Measurements from ENCODE around the gene ABLIM2.
"Not testable (repeated sequence)": the region's sequence is repeated elsewhere in the genome, so short reads cannot be mapped to it uniquely, and the experiment has no call there.

The ABLIM2 gene

DNA sequence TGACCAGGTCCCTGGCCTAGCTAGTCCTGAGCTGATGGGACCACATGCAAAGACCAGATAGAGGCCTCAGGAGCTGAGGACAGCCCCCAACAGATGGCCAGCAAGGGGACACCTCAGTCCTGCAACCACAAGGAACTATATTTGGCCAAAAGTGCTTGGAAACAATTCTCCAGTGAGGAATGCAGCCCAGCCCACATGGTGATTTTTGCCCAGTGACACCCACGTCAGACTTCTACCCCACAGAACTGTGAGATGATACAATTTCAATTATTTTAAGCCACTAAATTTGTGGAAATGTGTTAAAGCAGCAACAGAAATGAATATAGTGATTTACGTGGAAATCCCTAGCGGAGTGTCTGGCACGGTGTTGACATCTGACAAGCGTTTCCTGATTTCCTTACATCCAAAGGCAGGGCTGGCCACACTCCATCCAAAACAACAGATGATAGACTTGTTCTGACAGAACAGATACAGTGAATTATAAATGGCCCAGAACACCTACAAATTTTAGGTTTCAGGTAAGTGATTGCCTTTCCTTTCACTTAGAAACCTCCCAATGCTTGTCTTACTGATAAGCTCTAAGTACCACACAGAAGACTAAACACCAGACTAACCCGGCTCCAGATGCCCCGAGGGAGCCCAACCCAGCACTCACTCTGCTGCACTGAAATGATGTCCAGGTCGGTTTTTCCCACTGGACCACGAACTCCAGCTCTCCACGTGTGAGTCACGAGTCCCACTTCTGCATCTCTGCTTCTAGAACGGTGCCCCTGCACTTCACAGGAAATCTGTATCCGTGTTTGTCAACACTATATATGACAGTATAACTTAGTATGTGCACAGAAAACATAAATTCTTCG is 224.7 kb downstream of the ABLIM2 start:
- no peak for DNase-seq (ENCODE audit: low spot score)

GRCh38 chr4:7932287-7932686 is 226.3 kb downstream of the ABLIM2 start:
- DNase-seq (ENCODE audit: low spot score), result no peak

DNA sequence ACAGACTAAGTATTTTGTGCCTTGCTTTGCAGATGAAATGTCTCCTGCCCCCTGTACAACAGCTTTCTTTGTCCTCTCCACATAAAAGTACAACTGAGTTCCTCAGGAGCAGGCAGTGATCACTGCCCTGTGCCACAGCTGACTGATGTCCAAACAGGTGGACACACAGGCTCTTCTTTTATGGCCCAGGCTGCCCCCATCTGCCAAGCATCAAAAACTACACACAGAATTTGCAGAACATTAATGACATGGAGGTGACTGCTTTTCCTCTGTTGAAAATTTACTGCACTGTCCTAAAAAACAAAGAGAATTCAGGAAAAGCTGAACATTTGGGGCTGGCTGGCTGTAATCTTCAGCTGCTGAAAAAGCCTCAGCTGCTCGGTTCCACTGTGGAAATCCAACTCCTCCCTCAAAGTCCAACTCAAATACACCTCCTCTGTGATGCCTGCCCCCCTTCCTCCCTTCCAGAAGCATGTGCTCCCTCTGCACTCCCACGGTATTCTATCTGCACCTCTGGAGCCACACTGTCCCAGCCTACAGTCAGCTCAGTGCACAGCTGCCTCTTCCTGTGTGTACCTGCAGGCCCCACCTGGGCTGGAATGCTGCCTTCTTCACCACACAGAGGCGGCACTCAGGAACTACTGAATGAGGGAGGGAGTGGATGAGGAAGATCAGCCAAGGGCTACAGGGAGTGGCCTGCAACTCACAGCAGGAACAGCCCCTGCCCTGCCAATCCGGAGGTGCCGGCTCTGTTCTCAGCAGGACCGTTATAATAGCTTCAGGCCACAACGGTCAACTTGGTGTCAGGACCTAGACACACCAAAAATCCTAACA is 229.3 kb downstream of the ABLIM2 start:
- DNase-seq (ENCODE audit: low spot score), result no peak

DNA sequence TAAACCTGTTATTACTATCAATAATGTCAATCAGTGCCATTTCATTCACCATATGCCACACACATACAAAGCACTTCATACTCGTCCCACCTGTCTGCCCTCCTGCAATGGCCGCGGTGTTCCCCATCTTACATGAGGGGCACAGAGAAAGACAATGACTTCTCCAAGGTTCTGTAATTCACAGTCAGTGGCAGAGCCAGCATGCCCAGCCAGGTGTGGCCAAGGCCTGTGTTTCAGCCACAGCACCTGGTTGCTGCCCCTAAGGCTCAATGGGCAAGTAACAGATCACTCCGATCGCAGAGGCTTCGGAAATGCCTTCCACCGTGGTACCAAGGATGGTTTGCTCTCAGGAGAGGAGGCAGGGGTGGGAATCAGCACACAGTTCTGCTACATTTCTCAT is 229.9 kb downstream of the ABLIM2 start:
- DNase-seq (ENCODE audit: low spot score), result no peak

DNA sequence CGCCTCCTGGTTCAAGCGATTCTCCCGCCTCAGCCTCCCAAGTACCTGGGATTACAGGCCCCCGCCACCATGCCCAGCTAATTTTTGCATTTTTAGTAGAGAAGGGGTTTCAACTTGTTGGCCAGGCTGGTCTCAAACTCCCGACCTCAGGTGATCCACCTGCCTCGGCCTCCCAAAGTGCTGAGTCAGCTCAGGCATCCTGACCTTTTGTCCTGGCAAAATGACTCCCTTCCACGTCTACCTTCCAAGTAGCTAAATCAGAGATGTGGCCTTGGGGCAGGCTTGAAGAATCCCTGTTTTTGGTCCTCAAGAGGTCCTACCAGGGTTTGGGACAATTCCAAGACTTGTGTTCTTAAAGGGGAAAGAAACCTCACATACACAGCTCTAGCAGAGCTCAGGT is 231.8 kb downstream of the ABLIM2 start:
- no peak for DNase-seq (ENCODE audit: low spot score)

DNA sequence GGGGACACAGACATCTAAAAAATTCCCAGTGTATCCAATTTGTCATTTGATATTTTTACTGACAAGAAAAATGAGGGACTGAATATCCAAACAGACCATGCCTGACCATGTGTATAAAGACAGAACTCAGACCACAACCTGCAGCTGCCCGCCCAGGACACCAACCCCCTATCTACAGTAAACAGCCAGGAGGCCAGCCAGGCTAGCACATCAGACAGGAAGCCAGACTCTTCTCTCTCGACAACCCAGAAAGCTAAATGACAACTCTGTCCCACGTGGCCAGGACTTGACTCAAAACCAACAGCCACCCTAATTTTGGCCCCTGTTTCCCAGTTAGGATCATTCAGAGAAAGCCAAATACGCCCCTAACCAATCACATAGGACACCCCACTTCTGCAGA is 234.0 kb downstream of the ABLIM2 start:
- no peak for DNase-seq (ENCODE audit: low spot score)

GRCh38 chr4:7924163-7924562 is 234.4 kb downstream of the ABLIM2 start:
- no peak for DNase-seq (ENCODE audit: low spot score)

DNA sequence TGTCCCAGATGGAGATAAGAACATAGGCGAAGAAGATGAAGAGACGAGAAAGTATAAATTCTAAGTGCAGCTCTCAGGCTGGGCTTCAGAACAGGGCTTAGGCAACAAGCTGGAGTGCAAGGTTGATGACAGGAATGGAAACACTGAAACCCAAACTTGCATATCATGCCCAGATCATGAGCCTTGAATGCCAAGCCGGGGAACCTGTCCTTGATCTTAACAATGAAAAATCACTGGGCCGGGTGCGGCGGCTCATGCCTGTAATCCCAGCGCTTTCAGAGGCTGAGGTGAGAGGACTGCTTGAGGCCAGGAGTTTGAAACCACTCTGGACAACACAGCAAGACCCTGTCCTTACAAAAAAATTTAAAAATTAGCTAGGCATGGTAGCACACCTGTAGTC is 236.1 kb downstream of the ABLIM2 start:
- no peak for DNase-seq (ENCODE audit: low spot score)

DNA sequence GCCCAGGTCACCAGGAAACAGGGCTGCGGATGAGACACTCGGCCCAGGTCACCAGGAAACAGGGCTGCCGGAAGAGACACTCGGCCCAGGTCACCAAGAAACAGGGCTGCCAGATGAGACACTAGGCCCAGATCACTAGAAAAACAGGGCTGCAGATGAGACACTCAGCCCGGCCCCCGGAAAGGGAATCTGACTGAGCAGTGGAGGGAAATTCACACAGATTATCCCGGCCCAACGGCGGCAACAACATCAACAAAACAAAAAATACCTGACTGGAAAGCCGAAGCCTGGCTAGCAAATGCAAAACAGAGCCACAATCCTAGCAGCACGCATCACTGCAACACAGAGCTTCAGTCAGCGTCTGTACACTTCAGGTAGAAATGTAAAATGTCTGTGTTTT is 239.6 kb downstream of the ABLIM2 start:
- no peak for DNase-seq (ENCODE audit: low spot score)

DNA sequence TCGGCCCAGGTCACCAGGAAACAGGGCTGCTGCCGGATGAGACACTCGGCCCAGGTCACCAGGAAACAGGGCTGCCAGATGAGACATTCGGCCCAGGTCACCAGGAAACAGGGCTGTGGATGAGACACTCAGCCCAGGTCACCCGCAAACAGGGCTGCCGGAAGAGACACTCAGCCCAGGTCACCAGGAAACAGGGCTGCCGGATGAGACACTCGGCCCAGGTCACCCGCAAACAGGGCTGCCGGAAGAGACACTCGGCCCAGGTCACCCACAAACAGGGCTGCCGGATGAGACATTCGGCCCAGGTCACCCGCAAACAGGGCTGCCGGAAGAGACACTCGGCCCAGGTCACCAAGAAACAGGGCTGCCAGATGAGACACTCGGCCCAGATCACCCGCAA is 240.4 kb downstream of the ABLIM2 start:
- DNase-seq (ENCODE audit: low spot score), result not testable (repeated sequence)

DNA sequence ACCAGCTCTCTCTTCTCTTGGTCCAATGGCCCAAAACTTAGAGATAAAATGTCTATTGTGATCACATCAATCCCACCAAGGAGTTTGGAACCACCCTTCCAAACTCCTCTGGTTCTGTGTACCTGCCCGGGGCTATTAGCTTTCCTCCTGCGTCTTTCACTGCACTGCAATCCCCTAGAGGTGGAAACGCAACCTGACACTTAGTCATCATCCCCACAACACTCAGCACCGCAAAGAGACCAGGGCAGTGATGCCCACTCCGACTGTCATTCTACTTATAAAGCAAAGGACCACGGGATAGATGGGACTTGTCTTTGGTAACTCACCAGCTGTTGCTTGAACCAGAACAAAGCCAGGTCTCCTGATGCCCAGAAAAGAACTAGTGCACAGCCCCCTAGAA is 240.9 kb downstream of the ABLIM2 start:
- DNase-seq (ENCODE audit: low spot score), result no peak

GRCh38 chr4:7915875-7916242 is 242.8 kb downstream of the ABLIM2 start:
- no peak for DNase-seq (ENCODE audit: low spot score)

Data from CD4-positive, alpha-beta T cell treated with Interleukin-2 at 100 ng/mL for 4 hours (primary cell).